BE2C (cell line): Measurements from ENCODE around the gene CHCHD6.

Experiments used
- DNase-seq: peaks from one replicate; pipeline ENCODE4 v3.0.0-alpha.2; 2020
- H3K27me3 ChIP-seq: fragments of 250-450 bp; sonication (Bioruptor Pico); 2 replicates; pipeline ENCODE4 v1.5.1; 2020; ENCODE audit warnings: mild to moderate bottlenecking
- H3K36me3 ChIP-seq: fragments of 250-450 bp; sonication (Bioruptor Pico); 2 replicates; pipeline ENCODE4 v1.5.1; 2020; ENCODE audit warnings: mild to moderate bottlenecking
- H3K4me1 ChIP-seq: fragments of 250-450 bp; sonication (Bioruptor Pico); 2 replicates; pipeline ENCODE4 v1.5.1; 2020
- H3K4me3 ChIP-seq: 2 replicates; pipeline ENCODE4 v1.5.1; 2011; ENCODE audit warnings: low read depth, low read length
- H3K9me3 ChIP-seq: fragments of 250-450 bp; sonication (Bioruptor Pico); 2 replicates; pipeline ENCODE4 v1.5.1; 2020
- TF ChIP-seq, protein P1 (sequence below): IDR thresholded peaks from 2 replicates; pipeline ENCODE4 v1.5.1; 2012; ENCODE audit warnings: mild to moderate bottlenecking, low read depth, low read length

Gene CHCHD6

DNA sequence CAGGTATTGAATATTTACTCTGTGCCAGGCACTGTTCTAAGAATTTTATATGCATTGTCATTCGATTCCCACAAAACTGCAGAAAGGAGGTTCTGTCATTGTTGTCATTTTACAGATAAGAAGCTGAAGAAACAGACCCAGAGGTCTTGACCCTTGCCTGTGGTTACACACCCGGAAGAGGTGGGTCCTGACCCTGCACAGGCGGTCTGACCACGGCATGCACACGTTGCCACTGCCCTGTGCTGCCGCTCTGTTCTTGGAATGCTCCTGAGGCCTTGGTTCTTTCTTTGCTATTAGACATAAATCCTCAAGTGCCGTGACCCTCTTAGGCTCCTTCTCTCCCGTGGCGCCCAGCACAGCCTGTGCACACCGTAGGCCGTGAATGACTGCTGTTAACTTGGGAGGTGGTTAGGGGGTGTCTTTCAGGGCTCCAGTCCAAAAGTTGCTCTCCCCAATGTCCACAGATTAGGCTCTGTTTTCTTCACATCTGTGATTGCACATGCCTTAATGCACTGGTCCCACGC lies 204.8 kb downstream of the CHCHD6 start:
- H3K9me3 ChIP-seq: no peaks in the 10 kb centered on the region
- peaks cover 13% of the 10 kb centered on the region for H3K4me1 ChIP-seq
- DNase-seq: no peak
- H3K36me3 ChIP-seq: no peaks in the 10 kb centered on the region
- no peaks in the 10 kb centered on the region for H3K27me3 ChIP-seq
- H3K4me3 ChIP-seq: no peak overlapping the region
- TF ChIP-seq, protein P1, sequence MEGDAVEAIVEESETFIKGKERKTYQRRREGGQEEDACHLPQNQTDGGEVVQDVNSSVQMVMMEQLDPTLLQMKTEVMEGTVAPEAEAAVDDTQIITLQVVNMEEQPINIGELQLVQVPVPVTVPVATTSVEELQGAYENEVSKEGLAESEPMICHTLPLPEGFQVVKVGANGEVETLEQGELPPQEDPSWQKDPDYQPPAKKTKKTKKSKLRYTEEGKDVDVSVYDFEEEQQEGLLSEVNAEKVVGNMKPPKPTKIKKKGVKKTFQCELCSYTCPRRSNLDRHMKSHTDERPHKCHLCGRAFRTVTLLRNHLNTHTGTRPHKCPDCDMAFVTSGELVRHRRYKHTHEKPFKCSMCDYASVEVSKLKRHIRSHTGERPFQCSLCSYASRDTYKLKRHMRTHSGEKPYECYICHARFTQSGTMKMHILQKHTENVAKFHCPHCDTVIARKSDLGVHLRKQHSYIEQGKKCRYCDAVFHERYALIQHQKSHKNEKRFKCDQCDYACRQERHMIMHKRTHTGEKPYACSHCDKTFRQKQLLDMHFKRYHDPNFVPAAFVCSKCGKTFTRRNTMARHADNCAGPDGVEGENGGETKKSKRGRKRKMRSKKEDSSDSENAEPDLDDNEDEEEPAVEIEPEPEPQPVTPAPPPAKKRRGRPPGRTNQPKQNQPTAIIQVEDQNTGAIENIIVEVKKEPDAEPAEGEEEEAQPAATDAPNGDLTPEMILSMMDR: no peak

DNA sequence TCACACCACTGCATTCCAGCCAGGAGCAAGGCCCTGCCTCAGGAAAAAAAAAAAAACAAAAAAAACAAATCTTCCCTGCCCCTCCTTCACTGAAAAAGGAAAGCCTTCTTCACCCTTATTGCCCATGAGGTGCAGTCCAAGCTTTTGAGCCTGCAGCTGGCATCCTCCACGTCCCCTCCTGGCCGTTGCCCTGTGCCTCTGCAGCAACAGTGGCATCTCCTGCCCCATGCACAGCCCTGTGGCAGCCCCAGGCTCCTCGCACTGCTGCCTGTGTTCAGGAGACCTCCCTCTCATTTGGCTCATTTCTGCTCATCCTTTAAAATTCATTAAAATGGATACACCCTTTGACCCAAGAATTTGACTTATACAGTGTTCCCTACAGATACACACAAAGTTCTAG lies 206.2 kb downstream of the CHCHD6 start:
- Histone ChIP-seq H3K4me3 (no peak overlapping the region), H3K27me3 (no peaks in the 10 kb centered on the region), H3K4me1 (peaks cover 13% of the 10 kb centered on the region), H3K36me3 (no peaks in the 10 kb centered on the region; the same call in none of the 2 replicates), H3K9me3 (no peaks in the 10 kb centered on the region)
- DNase-seq: no peak
- TF ChIP-seq, protein P1: no peak

DNA sequence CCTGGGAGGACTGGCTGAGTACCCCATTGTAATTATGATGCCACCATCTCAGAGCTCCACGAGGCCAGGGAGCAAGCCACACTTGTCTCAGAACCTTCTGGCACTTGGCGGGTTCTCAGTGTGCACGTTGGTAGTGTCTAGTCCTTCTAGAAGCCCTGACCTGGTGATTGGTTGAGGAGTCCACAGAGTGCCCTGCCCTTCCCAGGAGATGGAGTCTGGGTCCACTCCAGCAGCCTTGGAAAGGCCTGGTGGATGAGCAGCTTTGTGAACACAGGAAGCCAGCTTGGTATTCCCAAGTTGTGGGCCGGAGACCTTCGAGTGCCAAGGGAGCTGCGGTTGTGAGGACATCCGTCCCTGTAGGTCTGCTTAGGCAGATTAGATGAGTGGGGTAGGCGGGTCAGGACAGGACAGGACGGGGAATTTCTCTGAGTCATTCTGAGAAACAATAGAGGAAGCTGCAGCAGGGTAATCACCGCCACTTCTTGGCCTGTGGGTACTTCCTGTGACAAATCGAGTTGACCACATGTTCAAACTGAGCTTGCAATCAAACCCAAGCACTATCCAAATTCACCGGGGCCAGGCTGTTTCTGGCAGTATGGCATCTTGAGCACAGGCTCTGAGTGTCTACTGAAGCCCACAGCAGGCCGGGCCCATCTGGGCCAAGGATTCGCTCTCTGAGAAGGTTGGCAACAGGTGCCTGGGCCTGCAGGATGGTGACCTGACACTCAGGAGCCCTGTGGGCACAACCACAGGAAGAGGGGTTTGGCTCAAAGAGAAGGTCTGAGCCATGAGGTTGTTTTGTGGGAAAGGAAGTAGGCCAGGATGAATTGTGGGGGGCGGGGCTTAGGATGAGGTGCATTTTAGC lies 207.4 kb downstream of the CHCHD6 start:
- Histone ChIP-seq H3K27me3 (no peaks in the 10 kb centered on the region), H3K36me3 (no peaks in the 10 kb centered on the region; the same call in none of the 2 replicates), H3K4me1 (peaks cover 13% of the 10 kb centered on the region), H3K9me3 (no peaks in the 10 kb centered on the region), H3K4me3 (no peak overlapping the region)
- TF ChIP-seq, protein P1: no peak
- no peak for DNase-seq

DNA sequence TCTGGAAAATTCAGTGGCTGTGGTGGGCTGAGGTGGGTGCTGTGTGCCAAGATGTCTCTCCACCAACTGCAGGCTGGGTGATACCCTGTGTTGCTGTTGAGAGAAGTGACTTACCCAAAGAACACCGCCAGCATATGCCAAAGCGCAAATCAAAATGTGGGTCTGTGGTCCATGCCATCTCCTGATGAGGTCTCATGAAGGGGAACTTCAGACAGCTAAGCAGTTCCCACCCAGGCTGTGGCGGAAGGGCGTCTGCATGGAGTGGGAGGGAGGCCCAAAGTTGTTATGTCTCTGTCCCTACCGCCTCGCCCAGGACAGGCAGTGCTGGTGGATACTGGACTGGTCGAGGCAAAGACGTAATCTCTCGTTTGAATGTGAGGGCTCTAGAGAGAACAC lies 208.0 kb downstream of the CHCHD6 start:
- no peak for DNase-seq
- H3K36me3 ChIP-seq: no peaks in the 10 kb centered on the region; the same call in none of the 2 replicates
- H3K4me3 ChIP-seq: no peak overlapping the region
- H3K9me3 ChIP-seq: no peaks in the 10 kb centered on the region
- H3K4me1 ChIP-seq: peaks cover 13% of the 10 kb centered on the region
- no peaks in the 10 kb centered on the region for H3K27me3 ChIP-seq
- TF ChIP-seq, protein P1: no peak

DNA sequence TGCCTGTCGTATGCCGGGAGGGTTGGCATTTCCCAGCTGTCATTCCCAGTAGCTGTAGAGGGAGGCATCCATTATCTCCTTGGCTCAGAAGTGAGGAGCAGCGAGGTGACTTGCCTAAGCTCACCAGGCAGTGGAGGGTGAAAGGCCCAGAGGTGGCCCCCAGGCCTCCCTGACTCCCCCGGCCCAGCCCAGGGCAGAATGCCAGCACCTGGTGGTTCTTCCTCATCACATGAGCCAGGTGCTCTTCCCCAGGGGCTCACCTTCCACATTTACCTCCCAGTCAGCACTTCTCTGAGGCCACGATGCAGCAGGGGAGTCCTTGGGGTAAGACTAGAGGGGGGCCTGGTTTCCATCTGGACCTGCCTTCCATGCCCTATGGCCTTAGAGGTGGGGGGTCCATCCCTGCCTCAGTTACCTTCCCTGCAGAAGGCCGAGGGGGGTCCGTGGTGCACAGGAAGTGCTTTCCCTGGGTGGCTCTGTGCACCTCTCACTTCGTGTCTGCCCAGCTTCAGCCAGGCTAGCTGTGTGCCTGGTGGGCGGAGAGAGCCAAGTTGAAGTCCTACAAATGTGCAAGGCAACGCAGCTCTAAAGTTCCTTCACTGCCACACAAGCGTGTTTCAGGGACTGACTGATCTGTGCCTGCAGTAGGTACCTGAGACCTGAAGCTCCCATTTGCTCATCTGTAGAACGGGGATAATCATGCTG lies 208.6 kb downstream of the CHCHD6 start:
- TF ChIP-seq, protein P1: no peak
- H3K4me1 ChIP-seq: peaks cover 9% of the 10 kb centered on the region
- no peak overlapping the region for H3K4me3 ChIP-seq
- no peaks in the 10 kb centered on the region for H3K9me3 ChIP-seq
- no peaks in the 10 kb centered on the region for H3K27me3 ChIP-seq
- DNase-seq: no peak
- H3K36me3 ChIP-seq: no peaks in the 10 kb centered on the region; the same call in none of the 2 replicates
